ENCODE data around the gene GCFC2.
"Not testable (repeated sequence)": the region's sequence is repeated elsewhere in the genome, so short reads cannot be mapped to it uniquely, and the experiment has no call there.

Gene GCFC2

GRCh38 chr2:75710577-75711253 is at the start of gene GCFC2:
Gene GCFC2 (minus strand): TSS chr2:75710915. CDS start chr2:75710855, 60 bp downstream.
- DNase-seq = peak; percentile 88

GRCh38 chr2:75752828-75753227 is 42.1 kb upstream of the GCFC2 start:
- DNase-seq = no peak

GRCh38 chr2:75751824-75752468 is 41.2 kb upstream of the GCFC2 start:
- DNase-seq = no peak

GRCh38 chr2:75751360-75751759 is 40.6 kb upstream of the GCFC2 start:
- DNase-seq = no peak

GRCh38 chr2:75737961-75738360 is 27.2 kb upstream of the GCFC2 start:
- no peak for DNase-seq

- no peak for DNase-seq
Observed at GRCh38 chr2:75736276-75736675, 25.6 kb upstream of the GCFC2 start.

- no peak for DNase-seq
Observed at GRCh38 chr2:75729861-75730260, 19.1 kb upstream of the GCFC2 start.

- DNase-seq = no peak
Observed at GRCh38 chr2:75728614-75729419, 18.1 kb upstream of the GCFC2 start.

GRCh38 chr2:75722687-75723086 is 12.0 kb upstream of the GCFC2 start:
- DNase-seq = no peak

- no peak for DNase-seq
Observed at GRCh38 chr2:75720525-75720924, 9.8 kb upstream of the GCFC2 start.

GRCh38 chr2:75719616-75720015 is 8.9 kb upstream of the GCFC2 start:
- DNase-seq = no peak

- no peak for DNase-seq
Observed at GRCh38 chr2:75716406-75716805, 5.7 kb upstream of the GCFC2 start.

- DNase-seq = not testable (repeated sequence)
Observed at GRCh38 chr2:75711590-75711989, 875 bp upstream of the GCFC2 start.

- no peak for DNase-seq
Observed at GRCh38 chr2:75710220-75710576, 517 bp downstream of the GCFC2 start.

- no peak for DNase-seq
Observed at GRCh38 chr2:75709297-75709696, 1.4 kb downstream of the GCFC2 start.

- DNase-seq = no peak
Observed at GRCh38 chr2:75707901-75708300, 2.8 kb downstream of the GCFC2 start.

GRCh38 chr2:75705921-75706320 is 4.8 kb downstream of the GCFC2 start:
- DNase-seq = no peak

GRCh38 chr2:75703589-75704287 is 7.0 kb downstream of the GCFC2 start:
- DNase-seq = no peak

- DNase-seq = no peak
Observed at GRCh38 chr2:75702593-75702992, 8.1 kb downstream of the GCFC2 start.

- no peak for DNase-seq
Observed at GRCh38 chr2:75698918-75699317, 11.8 kb downstream of the GCFC2 start.

- DNase-seq = no peak
Observed at GRCh38 chr2:75688196-75688595, 22.5 kb downstream of the GCFC2 start.

GRCh38 chr2:75683430-75683829 is 27.3 kb downstream of the GCFC2 start:
- not testable (repeated sequence) for DNase-seq

GRCh38 chr2:75680402-75680801 is 30.3 kb downstream of the GCFC2 start:
- DNase-seq = peak; percentile 4

All from NCI-H510A treated with DMSO at 0.1 percent for 48 hours (cell line).